Colonic mucosa (tissue), 4 donors: ENCODE measurements around the gene FNDC3B. TPM values are rescaled to one million over a fixed set of nuclear protein-coding genes. Genes with fewer than 3 reads are reported as not detected.

ENCODE experiments used
- DNase-seq: peaks from one replicate; pipeline ENCODE4 v3.0.0-alpha.2; 2020
- H3K27ac ChIP-seq: fragments of 200-600 bp; one replicate; pipeline ENCODE4 v1.8.0; 2021
- H3K27me3 ChIP-seq: fragments of 200-600 bp; one replicate; pipeline ENCODE4 v1.8.0; 2021
- H3K36me3 ChIP-seq: fragments of 200-600 bp; one replicate; pipeline ENCODE4 v1.8.0; 2021
- H3K4me1 ChIP-seq: fragments of 200-600 bp; one replicate; pipeline ENCODE4 v1.8.0; 2021; ENCODE audit warnings: mild to moderate bottlenecking
- H3K4me3 ChIP-seq: fragments of 200-600 bp; one replicate; pipeline ENCODE4 v1.8.0; 2021
- H3K9ac ChIP-seq, 2 donors: one replicate each; pipeline ENCODE4 v1.7.0; 2013; ENCODE audit warnings: control low read depth in 2 of 2, low read depth in 2 of 2, low read length in 2 of 2
- H3K9me3 ChIP-seq: fragments of 200-600 bp; one replicate; pipeline ENCODE4 v1.8.0; 2021
- intact Hi-C: fragments of 100-400 bp; cut with DNase I; formaldehyde crosslinking; loops from one replicate; pipeline ENCODE4 v1.14.1; 2022
- total RNA-seq, 2 donors: library from RNA; stranded (reverse); fragmentation: NEBNext Ultra II Directional in 1 of 2; extraction: Animal tissue kit (Norgen Biotek cat#: 25700) in 1 of 2; gene quantifications; one replicate each; pipeline ENCODE4 v1.2.1, GENCODE V29; 2021
- TF ChIP-seq, protein P1 (sequence below): fragments of 200-600 bp; IDR thresholded peaks from one replicate; pipeline ENCODE4 v1.8.0; 2022; ENCODE audit warnings: antibody characterized with exemption, mild to moderate bottlenecking
- donor health status: healthy.
- donor health status: DM: no; HTN: no; CAD: no.
- donor health status: DM: no; HTN: no; CAD: no.

Gene FNDC3B
- total RNA-seq, 2 donors from 2014 or later = 66.7 to 142 TPM

DNA sequence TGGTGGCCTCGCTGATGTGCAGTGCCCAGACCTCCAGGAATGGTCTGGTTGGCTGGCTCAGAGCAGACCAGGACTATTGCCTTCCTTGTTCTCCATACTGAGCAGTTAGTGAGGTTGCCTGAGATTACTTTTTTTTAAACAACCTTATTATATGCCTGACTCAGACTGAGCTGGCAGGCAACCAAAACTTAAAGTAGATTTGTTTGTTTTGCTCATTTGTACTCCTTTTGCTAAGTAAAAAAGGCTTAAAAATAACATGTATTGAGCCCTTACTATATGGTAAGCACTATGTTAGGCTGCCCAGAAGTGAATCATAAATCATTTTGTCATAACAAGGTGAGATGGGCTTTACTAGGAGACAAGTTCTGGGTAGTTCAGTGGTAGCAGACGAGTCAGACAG, 316.5 kb downstream of the FNDC3B start:
- DNase-seq = peak; percentile 34
- Histone ChIP-seq H3K9ac (no peak overlapping the region), H3K27me3 (no peaks in the 10 kb centered on the region), H3K4me3 (no peak overlapping the region), H3K27ac (no peak overlapping the region), H3K36me3 (no peaks in the 10 kb centered on the region), H3K4me1 (no peaks in the 10 kb centered on the region), H3K9me3 (no peaks in the 10 kb centered on the region)
- TF ChIP-seq, protein P1, sequence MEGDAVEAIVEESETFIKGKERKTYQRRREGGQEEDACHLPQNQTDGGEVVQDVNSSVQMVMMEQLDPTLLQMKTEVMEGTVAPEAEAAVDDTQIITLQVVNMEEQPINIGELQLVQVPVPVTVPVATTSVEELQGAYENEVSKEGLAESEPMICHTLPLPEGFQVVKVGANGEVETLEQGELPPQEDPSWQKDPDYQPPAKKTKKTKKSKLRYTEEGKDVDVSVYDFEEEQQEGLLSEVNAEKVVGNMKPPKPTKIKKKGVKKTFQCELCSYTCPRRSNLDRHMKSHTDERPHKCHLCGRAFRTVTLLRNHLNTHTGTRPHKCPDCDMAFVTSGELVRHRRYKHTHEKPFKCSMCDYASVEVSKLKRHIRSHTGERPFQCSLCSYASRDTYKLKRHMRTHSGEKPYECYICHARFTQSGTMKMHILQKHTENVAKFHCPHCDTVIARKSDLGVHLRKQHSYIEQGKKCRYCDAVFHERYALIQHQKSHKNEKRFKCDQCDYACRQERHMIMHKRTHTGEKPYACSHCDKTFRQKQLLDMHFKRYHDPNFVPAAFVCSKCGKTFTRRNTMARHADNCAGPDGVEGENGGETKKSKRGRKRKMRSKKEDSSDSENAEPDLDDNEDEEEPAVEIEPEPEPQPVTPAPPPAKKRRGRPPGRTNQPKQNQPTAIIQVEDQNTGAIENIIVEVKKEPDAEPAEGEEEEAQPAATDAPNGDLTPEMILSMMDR = no peak
- intact Hi-C loops = loop anchor here (10.0 kb wide), 1 partner anchor 119 kb away; no protein-coding TSS in a partner anchor

DNA sequence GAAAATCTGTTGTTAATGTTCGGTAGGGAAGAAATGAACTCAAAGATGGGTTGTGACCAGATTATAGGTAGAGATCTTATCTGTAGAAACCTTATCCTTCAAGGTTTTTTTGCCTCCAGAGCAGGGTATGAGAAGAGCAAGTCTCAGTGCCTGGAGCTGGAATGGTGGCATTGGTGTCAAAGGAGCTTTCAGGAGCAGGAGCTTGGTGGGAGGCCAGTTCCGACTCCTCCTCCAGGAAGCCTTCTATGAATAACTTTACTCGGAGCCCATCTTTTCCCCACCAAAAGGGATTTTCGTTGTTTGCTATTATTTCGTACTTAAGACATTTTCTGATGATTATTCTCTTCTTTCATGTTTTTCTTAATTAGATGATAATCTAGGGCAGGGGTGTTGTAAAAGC, 317.0 kb downstream of the FNDC3B start:
- H3K4me1 ChIP-seq = no peaks in the 10 kb centered on the region
- no peak overlapping the region for H3K4me3 ChIP-seq
- no peak overlapping the region for H3K9ac ChIP-seq
- no peak overlapping the region for H3K27ac ChIP-seq
- DNase-seq = no peak
- H3K36me3 ChIP-seq = no peaks in the 10 kb centered on the region
- no peaks in the 10 kb centered on the region for H3K9me3 ChIP-seq
- H3K27me3 ChIP-seq = no peaks in the 10 kb centered on the region
- TF ChIP-seq, protein P1 = no peak
- intact Hi-C loops = loop anchor here (10.0 kb wide), 1 partner anchor 118 kb away; no protein-coding TSS in a partner anchor

DNA sequence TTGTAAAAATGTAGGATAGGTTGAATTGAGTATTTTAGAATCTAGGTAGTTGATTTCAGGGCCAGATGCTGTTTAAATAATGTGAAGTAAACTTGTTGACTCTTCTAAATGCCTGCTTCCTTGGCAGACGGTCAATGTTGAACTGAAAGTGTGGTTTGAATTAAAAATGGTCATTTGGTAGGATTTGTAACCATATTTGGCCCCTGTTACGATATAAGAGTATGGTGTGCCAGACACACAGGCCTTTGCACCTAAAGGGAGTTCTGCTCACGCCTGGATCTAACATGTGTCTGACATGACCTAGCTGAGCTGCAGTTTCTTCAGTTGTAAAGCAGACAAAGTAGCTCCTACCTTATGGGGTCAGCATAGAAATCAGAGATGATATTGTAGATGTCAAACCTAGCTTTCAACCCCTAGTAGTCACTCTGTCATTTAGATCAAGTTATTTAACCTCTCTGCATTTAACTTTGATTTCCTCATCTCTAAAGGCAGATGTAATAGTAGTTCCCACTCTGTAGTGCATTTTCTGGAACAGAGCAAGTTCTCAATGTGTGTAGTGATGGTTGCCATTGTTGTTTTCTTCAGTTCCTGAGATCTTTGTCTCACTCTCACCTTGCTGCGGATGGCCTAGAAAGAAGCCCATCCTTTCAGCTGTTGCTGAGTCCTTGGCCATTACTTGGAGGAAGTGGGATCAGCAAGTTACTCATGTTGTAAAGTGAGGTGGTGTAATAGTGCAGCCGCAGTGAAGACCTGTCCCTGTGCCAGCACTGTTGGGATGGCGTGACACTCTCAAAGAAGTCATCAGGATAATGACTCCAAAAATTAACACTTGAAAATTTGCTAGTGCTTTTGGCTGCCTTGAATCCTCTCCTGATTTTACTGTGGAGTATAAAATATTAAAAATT, 318.7 kb downstream of the FNDC3B start:
- H3K4me3 ChIP-seq = no peak overlapping the region
- no peaks in the 10 kb centered on the region for H3K9me3 ChIP-seq
- H3K36me3 ChIP-seq = no peaks in the 10 kb centered on the region
- H3K9ac ChIP-seq = no peak overlapping the region
- H3K4me1 ChIP-seq = no peaks in the 10 kb centered on the region
- TF ChIP-seq, protein P1 = no peak
- no peak overlapping the region for H3K27ac ChIP-seq
- no peak for DNase-seq
- no peaks in the 10 kb centered on the region for H3K27me3 ChIP-seq
- intact Hi-C loops = loop anchor here (10.0 kb wide), 1 partner anchor 117 kb away; no protein-coding TSS in a partner anchor

- H3K27me3 ChIP-seq = no peaks in the 10 kb centered on the region
- TF ChIP-seq, protein P1 = no peak
- no peaks in the 10 kb centered on the region for H3K9me3 ChIP-seq
- intact Hi-C loops = loop anchor here (10.0 kb wide), 1 partner anchor 116 kb away; no protein-coding TSS in a partner anchor
- no peak overlapping the region for H3K27ac ChIP-seq
- DNase-seq = no peak
- H3K9ac ChIP-seq = no peak overlapping the region
- no peak overlapping the region for H3K4me3 ChIP-seq
- no peaks in the 10 kb centered on the region for H3K36me3 ChIP-seq
- no peaks in the 10 kb centered on the region for H3K4me1 ChIP-seq
Measured at GRCh38 chr3:172359231-172359630, 319.9 kb downstream of the FNDC3B start.

- no peak for DNase-seq
- H3K36me3 ChIP-seq = no peaks in the 10 kb centered on the region
Measured at GRCh38 chr3:172359996-172360395, 320.6 kb downstream of the FNDC3B start.

More at GRCh38 chr3:172359996-172360395, 320.6 kb downstream of the FNDC3B start:
- H3K4me3 ChIP-seq = no peak overlapping the region
- H3K27ac ChIP-seq = no peak overlapping the region
- H3K9me3 ChIP-seq = no peaks in the 10 kb centered on the region
- H3K9ac ChIP-seq = no peak overlapping the region
- TF ChIP-seq, protein P1 = no peak
- no peaks in the 10 kb centered on the region for H3K27me3 ChIP-seq
- H3K4me1 ChIP-seq = no peaks in the 10 kb centered on the region
- intact Hi-C loops = loop anchor here (10.0 kb wide), 2 partner anchors 115 to 305 kb away; no protein-coding TSS in a partner anchor
